Transverse colon (tissue), 3 donors: Measurements from ENCODE around the gene ETV6.

Experiments
- POLR2A ChIP-seq: fragments of 450-650 bp; IDR thresholded peaks from one replicate; pipeline ENCODE4 v1.6.1; 2016; ENCODE audit warnings: antibody characterized with exemption, mild to moderate bottlenecking, moderate library complexity
- TF ChIP-seq, protein P1 (sequence below), 5 experiments: fragments of 200-600 bp in 3 of 5; fragments of 450-650 bp in 2 of 5; sonication (generic) in 3 of 5; IDR thresholded peaks; 1 replicate in 2 of 5; 2 replicates in 3 of 5; pipeline ENCODE4 v1.5.1; 2016 to 2017; ENCODE audit warnings: antibody characterized with exemption in 5 of 5, inconsistent platforms in 3 of 5, mild to moderate bottlenecking in 2 of 5, moderate library complexity in 1 of 5

- TF ChIP-seq, protein P1, sequence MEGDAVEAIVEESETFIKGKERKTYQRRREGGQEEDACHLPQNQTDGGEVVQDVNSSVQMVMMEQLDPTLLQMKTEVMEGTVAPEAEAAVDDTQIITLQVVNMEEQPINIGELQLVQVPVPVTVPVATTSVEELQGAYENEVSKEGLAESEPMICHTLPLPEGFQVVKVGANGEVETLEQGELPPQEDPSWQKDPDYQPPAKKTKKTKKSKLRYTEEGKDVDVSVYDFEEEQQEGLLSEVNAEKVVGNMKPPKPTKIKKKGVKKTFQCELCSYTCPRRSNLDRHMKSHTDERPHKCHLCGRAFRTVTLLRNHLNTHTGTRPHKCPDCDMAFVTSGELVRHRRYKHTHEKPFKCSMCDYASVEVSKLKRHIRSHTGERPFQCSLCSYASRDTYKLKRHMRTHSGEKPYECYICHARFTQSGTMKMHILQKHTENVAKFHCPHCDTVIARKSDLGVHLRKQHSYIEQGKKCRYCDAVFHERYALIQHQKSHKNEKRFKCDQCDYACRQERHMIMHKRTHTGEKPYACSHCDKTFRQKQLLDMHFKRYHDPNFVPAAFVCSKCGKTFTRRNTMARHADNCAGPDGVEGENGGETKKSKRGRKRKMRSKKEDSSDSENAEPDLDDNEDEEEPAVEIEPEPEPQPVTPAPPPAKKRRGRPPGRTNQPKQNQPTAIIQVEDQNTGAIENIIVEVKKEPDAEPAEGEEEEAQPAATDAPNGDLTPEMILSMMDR (IDR thresholded peaks at IDR 0.05) = no peak
- TF ChIP-seq POLR2A = no peak
Measured at GRCh38 chr12:11729008-11729407, 79.5 kb downstream of the ETV6 start.
